Fibroblast of skin of left biceps (primary cell): Measurements from ENCODE around the gene PRKCD.
"Not testable (repeated sequence)": the region's sequence is repeated elsewhere in the genome, so short reads cannot be mapped to it uniquely, and the experiment has no call there.

ENCODE experiments used
- DNase-seq, 2 experiments: peaks; one replicate each; pipeline ENCODE4 v3.0.0-alpha.2; 2013; ENCODE audit warnings: low read depth in 2 of 2

PRKCD gene

DNA sequence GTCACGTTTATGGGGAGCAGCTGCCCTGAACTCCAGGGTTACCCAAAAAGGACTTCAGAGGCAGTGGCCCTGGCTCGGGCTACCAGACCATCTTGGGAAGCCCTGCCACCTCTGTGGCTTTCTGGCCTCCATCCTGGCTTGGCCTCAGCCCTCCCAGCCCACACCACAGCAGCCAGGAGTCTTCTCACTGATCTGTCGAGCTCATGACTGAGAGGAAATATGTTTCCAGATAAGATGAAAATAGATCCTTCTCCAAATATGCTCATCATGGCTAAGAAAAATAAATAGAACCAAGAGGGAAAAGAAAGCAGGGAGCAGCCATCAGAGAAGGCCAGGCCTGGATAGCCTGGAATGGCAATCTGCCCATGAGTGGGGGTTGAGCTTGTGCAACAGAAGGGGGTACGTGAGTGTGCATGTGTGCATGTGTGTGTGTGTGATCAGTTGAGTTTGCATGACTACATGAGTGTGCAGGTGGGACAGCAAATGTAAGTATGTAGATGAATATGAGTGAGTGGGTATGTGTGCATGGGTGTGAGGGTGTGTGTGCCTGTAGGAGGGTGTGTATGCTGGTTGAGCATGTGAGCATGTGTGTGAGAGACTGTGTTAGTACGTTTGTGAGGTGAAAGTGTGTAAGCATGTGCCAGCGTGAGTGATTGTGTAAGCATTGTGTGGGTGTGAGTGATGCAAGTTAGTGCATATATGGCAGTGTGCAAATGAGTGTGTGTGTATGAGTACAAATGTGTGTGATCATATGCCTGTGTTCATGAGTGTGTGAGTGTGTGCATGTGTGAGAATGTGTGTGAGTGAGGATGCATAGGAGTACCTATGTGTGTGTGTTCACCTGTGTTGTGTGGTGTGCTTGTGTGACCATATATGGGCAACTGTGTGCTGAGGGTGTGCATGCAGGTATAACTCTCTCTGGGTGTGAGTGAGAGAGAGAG, 20.8 kb upstream of the PRKCD start:
- DNase-seq = no peak

DNA sequence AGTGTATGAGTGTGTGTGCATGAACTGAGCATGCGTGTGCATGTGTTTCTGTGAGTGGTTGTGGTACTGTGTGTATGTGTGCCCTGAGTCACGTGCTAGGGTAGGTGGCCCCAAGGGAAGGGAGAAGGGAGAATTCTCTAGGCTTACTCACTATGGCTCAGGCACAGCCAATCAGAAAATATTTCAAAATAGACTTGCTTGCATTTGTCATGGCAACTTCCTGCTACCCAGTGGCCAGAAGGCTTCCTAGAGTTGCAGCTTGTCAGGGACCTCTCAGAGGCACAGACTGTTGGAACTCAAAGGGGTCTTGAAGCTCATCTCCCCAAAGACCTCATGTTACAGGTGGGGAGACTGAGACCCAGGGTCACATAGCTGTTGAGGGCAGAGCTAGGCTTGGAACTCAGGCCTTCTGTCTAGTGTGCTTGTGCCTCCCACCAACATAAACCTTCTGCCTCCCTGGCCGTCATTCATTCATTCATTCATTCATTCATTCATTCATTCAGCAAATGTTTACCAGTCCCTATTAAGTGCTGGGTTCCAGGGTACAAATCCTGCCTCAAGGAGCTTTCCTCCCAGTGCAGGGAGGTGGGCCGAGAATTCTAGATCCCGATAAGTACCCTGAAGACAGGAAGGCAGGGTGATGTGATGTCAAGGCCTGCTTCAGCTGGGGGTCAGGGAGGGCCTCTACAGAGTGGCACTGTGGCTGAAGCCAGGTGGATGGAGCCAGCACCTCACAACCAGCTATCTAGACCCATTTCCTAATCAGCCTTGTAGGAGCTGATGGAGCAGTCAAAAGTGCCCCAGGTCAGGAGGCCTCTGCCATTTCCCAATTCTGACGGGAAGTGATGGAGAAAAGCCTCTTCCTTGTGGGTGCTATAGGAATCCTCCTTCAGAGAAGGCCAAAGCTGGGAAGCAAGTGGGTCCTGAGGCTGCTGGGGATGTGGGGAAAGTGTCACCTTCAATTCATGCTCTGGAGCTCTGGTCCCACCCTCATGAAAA, 19.9 kb upstream of the PRKCD start:
- DNase-seq = peak in 1 of 2 experiments; percentile 35

DNA sequence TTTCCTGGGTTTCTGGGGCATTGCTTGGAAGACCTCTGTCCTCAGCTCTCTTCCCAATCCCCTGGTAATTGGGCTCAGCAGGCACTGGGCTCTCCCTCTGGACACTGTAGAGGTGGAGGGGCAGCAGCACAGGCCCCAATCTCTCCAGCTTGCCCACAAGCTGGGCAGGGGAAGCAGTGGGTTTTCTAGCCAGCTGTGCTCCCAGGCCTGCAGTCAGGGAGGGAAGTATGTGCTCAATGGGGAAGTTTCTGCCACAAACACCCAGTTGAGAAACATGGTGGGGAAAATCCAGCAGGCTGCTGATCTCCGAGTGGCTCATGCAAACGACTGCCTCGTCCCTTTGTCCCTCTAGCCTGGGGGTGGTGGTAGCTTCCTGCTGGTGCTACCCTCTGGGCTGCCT, 18.0 kb upstream of the PRKCD start:
- DNase-seq = no peak

DNA sequence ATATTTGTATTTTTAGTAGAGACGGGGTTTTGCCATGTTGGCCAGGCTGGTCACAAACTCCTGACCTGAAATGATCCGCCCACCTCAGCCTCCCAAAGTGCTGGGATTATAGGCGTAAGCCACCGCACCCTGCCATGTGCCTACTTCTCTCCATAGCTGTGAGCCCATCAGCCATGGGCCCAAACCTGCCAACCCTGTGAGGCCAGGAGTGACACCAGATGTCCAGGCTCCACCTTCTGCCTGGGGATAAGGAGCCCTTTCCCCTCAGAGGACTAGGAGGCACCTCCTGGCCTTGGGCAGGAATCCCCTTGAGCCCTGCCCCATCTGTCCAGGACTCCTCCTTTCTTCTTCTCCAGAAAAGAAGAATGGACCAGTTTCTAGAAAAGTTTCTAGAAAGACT, 16.6 kb upstream of the PRKCD start:
- no peak for DNase-seq

DNA sequence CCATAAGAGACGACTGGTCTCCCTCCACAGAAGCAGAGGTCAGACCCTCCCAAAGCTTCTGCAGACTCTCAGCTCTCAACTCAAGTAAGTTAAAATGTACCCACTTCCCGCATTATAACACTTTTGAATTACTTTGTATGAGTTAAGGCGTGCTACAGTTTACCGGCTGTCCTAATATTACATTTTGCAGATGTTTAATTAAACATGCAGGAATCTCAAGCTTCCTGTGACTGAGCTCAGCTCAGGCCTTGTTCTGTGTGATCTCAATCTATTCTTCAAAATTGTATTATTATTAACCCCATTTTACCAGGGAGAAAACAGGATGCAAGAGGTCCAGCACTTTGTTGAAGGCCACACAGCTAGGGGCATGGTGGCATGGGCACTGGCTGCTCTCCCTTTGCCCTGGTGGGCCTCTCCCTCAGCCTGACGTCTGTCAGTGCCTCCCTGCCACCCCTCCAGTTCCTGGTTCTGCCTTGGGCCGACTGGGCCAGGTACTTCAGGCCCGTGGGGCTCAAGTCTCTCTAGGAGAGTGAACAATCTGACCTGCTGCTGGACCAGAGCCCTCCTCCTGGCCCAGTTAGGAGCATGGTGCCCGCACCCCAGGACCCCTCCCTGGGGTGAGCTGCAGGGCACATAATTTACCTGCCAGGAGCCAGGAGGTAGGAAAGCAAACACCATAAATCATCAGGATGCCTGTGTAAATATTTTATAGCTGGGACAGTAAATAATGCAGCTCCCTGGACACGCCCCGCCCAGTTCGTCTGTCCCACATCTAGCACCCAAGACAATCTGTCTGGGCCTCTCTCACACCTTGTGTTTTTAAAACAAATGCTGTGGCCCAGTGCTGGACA, 15.9 kb upstream of the PRKCD start:
- no peak for DNase-seq

DNA sequence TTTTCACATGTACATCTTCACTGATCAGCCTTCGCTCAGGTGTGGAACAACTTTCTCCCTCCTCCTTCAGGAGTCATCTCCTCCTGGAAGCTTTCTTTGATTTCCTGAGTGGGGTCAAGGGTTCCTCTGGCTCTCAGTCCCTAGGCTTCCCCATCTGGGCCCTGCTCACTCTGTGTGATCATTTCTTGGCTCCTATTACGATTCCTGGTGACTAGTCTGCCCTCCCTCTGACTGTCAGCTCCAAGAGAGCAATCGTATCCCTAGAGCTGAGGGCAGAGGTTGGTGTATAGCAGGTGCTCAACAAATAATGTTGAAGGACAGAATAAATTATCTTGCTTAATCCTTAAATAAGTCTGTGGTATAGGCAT, 15.3 kb upstream of the PRKCD start:
- DNase-seq = no peak

DNA sequence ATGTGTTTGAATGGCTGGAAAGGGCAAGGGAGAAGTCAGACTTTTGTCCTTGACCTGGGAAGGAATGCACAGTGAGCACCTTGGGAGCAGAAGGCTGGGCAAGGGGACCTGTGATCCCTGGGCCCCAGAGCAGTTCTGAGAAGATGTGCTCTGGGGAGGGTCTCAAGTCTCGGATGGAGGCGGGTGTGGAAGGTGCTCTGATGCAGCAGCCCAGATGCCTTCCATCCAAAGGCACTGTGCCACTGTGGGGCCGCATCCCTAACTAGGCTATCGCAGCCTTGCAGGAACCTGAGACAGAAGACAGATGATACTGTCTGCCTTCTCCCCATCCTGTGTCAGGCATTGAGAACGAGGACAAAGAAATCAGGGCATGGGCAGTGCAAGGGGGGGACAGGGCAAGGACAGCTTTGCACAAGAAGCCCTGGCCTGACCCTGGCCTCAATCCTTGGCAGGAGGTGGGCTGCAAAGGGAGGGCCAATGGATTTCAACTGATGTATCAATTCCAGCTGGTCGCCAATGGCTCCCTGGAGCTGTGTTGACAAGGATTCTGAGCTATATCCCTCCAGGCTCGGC, 14.6 kb upstream of the PRKCD start:
- DNase-seq = no peak

DNA sequence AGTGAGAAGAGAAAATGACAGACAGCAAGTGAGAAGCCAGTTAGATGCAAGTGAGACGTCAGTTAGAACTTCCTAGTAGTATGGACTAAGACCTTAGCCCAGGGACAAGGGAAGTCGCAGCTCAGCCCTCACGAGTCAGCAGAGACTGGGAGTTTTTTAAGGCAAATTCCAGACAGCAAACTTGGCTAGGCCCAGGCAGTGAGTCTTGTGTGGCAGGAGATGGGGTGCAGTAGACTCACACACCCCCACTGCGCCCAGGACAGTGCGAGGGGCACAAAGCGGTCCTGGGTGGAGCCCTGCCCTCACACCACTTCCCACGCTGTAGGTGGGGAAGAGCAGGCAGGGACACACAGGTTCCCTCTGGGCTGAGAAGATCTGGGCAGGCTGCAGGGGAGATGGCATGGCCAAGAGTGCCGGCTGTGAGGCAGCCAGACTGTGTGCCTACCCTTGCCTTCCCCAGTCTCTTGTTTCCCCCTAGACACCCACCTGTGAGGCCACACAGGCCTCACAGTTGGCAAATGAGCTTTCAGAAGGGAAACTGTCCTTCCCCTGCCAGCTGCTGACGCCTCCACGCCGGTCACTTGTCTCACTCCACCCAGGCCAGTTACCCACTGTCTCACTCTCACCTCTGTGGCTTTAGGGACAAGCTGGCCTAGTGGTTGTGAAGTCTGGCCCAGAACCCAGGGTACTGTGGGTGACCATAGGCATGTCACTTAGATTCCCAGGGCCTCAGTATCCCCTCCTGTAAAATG, 13.7 kb upstream of the PRKCD start:
- DNase-seq = no peak

DNA sequence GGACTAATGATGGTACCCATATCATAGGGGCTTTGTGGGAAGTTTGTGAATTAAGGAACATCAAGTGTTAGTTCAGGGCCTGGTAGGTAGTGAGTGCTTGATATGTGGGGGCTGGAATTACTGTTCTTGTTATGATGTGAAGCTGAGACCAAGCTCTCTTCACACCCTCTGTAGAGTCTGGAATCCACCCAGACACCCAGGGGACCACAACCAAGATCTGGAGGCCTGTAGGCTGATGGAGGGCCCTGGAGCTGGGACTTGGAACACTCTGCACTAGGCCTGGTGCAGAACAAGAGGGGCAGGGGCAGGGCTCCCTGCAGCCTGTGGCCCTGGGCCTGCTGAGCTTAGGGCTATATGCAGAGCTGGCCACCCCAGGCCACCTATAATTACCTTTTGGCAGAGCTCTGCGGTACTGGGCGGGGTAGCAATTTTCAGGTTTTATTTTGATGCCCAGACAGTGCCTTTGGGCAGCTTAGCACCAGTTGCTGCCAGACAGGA, 13.1 kb upstream of the PRKCD start:
- no peak for DNase-seq

DNA sequence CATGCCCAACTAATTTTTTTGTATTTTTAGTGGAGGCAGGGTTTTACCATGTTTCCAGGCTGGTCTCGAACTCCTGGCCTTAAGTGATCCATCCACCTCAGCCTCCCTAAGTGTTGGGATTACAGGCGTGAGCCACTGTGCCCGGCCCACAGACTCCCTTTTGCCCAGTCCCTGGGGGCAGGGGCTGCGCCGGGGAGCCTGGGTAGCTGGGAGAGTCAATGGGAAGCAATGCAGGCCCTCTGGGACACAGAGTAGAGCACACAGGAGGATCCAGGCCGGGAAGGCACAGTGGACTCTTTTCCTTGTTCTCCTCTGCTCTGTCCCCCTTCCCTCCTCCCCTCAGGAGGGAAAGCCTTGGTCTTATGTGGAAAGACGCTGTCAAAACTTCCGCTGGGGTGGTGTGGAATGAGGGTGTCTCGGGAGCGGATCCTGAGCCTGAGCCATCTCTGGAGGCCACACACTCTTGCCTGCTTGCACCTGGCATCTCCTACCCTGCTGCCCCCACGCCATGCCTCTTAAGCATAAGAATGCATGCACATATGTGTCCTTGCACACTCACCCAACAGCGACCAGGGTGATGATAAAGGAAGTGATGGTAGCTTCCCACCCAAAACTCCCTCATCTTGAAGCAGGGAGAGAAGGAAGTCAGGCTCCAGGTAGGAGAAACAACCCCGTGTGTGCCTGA, 11.9 kb upstream of the PRKCD start:
- no peak for DNase-seq

DNA sequence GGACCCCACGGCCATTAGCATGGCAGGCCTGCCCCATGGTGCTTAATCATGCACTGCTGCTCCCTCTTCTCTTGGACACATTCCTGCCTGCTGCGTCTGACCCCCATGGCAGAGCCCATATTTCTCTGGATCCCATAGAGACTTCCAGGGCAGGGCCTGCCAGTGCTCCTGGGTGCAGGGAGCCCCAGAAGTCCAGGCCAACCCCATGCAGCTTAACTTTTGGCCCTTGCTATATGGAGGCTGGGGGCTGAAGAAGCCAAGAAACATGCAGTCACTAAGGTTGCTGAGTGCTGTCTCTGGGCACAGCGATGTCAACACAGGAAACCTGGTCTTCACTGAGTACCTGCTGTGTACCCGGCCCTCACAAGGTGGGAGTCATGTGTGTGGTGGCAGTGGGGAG, 11.3 kb upstream of the PRKCD start:
- no peak for DNase-seq

DNA sequence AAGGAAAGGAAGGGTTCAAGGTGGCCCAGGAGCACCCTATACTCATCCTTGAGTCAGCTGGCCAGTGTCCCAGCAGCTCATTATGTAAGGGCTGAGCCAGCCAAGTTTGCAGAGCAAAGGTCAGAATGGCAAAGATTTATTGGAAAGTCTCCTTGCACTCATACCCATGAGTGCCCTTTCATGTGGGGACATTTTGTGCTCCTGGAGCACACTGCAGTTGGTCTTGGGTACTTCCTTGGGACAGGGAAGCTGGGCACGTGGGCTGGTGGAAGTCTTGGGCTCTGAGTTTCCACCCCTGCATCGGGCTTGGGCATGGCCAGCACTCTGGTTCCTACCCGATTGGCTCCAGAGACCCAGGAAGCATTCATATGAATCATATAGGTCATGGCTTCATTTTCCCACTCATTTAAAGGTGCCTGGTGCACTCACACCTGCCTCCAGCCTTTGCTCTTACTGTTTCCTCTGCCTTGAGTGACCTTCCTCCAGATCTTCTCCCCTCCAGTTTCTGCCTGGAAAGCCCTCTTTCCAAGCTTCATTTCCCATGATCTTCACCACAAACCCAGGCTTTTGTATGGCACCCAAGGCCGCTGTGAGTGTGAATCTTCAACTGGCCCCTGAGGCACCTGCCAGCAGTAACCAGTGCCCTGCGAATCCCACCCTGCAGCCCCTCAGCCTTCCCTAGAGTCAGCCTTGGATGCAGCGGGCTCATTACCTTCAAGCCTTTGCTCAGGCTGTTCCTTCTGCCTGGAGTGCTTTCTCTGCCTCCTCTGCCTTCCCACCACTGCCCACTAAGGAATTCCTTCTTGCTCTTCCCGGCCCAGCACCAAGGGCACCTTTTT, 10.5 kb upstream of the PRKCD start:
- no peak for DNase-seq

DNA sequence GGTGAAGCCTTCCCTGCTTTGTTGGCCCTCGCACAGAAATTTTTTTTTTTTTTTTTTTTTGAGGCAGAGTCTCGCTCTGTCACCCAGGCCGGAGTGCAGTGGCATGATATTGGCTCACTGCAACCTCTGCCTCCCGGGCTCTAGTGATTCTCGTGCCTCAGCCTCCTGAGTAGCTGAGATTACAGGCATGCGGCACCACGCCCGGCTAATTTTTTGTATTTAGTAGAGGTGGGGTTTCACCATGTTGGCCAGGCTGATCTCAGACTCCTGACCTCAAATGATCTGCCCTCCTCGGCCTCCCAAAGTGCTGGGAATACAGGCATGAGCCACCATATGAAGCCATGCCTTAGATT, 9.9 kb upstream of the PRKCD start:
- DNase-seq = not testable (repeated sequence)

DNA sequence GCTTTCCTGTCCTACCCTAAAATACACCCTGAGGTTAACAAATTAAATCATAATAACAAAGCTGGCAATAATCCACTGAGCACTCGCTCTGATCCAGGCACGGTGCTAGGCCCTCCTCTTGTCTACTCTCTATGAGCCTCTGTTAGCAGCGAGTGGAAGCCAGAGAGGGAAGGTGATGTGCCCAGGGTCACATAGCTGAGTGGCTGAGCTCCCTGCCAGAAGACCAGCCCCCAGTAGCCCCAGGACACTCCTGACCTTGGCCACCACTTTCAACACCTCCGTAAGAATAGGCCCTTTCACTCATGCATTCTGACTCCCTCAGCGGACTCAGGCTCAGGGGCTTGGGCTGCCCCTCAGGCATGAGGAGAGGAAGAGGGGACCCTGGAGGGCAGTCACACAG, 9.5 kb upstream of the PRKCD start:
- no peak for DNase-seq

DNA sequence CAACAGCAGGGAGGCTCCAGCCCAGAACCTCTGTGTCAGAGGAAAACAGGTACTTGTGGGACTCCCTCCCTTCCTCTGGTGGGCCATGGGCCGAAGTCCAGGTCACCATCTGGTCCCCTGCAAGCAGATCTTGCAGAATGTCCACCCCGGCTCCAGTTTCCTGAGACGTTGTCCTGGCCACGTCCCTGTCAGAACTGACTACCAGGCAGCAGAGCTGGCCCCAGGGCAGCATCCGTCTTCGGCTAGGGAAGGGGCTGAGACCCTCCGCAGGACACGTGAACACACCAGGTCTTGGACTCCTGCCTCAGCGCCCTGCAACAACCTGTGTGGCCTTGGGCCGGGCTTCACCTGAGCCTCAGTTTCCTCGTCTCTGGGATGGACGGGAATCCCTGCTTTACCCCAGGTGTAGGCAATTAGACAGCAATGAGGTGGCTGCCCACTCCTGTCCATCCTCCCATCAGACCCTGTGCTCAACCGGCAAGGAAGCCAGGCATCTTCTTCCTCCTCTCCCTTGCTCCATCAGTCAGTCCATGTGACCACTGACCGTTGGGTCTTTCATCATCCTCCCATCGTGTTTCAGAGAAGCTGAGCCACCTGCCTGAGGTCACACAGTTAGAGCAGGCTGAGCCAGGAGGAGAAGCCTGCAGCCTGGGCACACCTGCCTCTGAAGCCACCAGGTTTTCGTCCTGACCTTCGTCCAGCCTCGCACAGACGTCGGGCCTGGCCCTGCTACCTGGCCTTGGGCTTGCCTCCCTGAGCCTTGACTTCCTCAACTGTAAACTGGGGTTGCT, 8.9 kb upstream of the PRKCD start:
- DNase-seq = no peak

DNA sequence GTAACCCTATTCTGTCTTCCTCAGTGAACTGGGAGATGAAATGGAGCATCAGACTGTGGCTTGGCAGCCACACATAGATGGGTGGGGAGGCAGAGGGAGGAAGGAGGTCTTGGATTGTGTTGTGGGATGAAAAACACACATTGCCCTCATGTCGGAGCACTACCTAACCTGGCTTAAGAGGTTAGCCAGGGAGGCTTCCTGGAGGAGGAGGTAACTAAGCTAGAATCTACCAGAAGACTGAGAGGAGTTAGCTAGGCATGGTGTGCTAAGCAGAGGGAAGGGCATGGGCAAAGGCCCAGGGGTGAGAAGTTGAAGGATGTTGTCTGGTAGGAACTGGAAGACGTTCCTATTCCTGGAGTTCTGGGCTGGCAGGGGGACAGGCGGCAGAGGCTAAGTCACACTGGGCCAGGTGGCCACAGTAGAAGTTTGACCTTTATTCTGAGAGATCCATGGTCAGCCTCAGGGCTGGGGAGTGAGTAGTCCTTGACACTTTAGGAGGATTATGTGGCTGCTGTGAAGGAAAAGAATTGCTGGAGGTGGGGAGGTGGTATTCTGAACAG, 7.7 kb upstream of the PRKCD start:
- DNase-seq = no peak

DNA sequence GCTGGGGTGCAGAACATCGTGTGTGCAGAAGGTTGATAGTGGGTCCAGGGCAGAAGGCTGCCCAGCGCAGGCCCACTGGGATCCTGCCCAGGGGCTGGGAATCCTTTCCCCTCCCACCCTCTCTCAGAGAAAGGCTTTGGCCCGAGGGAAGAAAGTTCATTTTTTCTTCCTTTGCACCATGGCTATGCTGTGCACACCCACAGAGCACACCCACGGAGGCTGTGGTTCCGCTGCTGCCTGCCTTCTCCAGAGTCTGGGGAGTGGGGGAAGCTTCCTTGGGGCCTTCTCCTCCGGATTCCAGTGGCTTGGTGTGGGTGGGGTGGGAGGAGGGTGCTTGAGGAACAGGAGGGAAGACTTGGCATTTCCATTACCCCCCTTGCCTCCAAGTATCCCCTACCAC, 7.0 kb upstream of the PRKCD start:
- DNase-seq = no peak

DNA sequence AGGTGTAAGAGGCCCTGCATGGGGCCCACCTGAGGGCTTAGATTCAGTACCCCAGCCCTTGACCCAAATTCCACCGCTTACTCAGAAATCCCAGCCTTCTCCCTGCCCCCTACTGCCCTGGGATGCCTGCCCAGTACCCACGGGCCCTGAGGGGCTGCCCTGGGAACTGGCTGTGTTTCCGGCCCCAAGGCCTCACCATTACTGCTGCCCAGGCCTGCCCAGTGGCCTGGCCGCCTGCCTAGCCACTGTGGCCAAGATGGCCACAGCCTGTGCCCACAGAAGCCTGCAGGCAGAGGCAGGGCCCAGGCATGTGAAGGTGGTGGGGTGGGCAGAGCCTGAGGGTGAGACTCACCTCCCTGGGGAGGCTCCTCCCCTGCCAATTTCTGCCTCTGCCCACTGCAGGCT, 6.1 kb upstream of the PRKCD start:
- no peak for DNase-seq
